ENCODE data around the gene CMC2. TPM values are rescaled to one million over a fixed set of nuclear protein-coding genes. Genes with fewer than 3 reads are reported as not detected.

The CMC2 gene
- total RNA-seq, 2 experiments from 2014 or later, result 89.1 to 99.8 TPM

DNA sequence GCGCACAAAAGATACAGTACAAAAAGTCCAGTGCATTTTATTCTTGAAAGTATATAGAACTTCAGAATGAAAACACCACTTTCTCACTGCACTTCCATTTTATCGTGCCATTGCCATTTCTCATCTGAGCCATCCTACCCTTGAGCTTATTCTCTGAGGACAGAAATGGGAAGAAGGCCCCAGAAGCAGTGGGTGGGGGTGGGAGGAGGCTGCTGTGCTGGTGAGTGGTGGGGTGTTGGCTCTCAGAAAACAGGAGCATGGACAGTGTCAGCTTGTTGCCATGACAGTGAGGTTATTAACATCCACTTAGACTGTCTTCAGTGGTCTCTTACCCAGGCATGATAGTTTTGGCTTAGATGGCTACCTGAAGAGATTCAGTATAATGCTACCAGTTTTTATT lies 33.4 kb upstream of the CMC2 start:
- ChIA-PET POLR2A (no interaction called here), CTCF (ENCODE audit: unreplicated experiment) (interaction anchor here (0.6 kb wide), 1 partner anchor 518 kb away, joined by 5 read pairs; no protein-coding TSS in a partner anchor)
- intact Hi-C loops (cut with micrococcal nuclease; ENCODE audit: unreplicated experiment), result no loop called here
- TF ChIP-seq, protein P1, sequence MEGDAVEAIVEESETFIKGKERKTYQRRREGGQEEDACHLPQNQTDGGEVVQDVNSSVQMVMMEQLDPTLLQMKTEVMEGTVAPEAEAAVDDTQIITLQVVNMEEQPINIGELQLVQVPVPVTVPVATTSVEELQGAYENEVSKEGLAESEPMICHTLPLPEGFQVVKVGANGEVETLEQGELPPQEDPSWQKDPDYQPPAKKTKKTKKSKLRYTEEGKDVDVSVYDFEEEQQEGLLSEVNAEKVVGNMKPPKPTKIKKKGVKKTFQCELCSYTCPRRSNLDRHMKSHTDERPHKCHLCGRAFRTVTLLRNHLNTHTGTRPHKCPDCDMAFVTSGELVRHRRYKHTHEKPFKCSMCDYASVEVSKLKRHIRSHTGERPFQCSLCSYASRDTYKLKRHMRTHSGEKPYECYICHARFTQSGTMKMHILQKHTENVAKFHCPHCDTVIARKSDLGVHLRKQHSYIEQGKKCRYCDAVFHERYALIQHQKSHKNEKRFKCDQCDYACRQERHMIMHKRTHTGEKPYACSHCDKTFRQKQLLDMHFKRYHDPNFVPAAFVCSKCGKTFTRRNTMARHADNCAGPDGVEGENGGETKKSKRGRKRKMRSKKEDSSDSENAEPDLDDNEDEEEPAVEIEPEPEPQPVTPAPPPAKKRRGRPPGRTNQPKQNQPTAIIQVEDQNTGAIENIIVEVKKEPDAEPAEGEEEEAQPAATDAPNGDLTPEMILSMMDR (conservative IDR thresholded peaks at IDR 0.05; ENCODE audit: low read length), result no peak
- TF ChIP-seq EZH2phosphoT487 (IDR thresholded peaks at IDR 0.05; ENCODE audit: borderline replicate concordance, low read depth, low read length), result no peak
- Histone ChIP-seq H3K4me2 (ENCODE audit: low read length) (no peak overlapping the region), H3K79me2 (ENCODE audit: insufficient read depth, low read depth, low read length) (peaks cover 18% of the 10 kb centered on the region; the same call in 1 of the 2 replicates), H3K9me3 (ENCODE audit: low read length) (no peaks in the 10 kb centered on the region), H3K4me3 (ENCODE audit: low read depth, low read length, poor library complexity, severe bottlenecking) (no peak overlapping the region), H2AFZ (ENCODE audit: low read length) (no peak overlapping the region), H3K27ac (ENCODE audit: low read depth, low read length, poor library complexity, severe bottlenecking) (no peak overlapping the region), H3K9me2 (ENCODE audit: insufficient read depth, low read length) (no peaks in the 10 kb centered on the region), H3K4me1 (ENCODE audit: insufficient read depth, low read length, poor library complexity, severe bottlenecking) (peaks cover 13% of the 10 kb centered on the region), H3K36me3 (ENCODE audit: insufficient read depth, low read length) (peaks cover 53% of the 10 kb centered on the region), H4K20me1 (ENCODE audit: insufficient read depth, low read length) (no peaks in the 10 kb centered on the region)
- no TSS peak for BruUV-seq (replicated peaks)
- DNase-seq (ENCODE audit: low spot score), result no peak

DNA sequence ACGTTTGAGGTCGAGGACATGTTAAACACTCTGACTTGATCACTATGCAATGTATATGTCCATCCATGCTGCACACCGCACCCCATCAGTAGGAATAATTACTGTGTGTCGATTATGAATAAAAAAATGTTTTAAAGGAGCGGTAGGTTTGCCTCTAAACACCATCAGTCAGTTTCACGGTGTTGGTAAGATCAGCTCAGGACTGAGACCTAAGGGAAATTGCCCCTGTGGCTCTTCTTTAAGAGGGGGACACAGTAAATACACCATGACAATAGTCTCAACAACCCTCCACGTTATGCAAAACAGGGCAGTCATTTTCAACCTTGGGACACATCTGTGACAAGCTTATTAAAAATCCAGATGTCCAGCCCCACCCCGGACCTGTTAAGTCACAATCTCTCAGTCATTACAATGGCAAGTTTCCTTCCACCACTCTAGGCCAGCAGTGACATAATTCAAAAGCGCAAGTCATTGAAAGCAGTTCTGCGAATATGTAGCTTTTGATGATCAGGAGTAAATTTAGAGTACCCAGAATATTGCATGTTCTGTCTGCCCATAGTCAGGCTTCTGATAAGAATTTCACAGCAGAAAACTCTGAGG lies 30.2 kb upstream of the CMC2 start:
- Histone ChIP-seq H3K4me1 (ENCODE audit: insufficient read depth, low read length, poor library complexity, severe bottlenecking) (peaks cover 13% of the 10 kb centered on the region), H2AFZ (ENCODE audit: low read length) (peak overlapping the region; percentile 74; the same call in 1 of the 2 replicates), H3K9me2 (ENCODE audit: insufficient read depth, low read length) (no peaks in the 10 kb centered on the region), H3K4me3 (ENCODE audit: low read depth, low read length, poor library complexity, severe bottlenecking) (peak overlapping the region; percentile 76), H3K4me2 (ENCODE audit: low read length) (peak overlapping the region; percentile 92), H3K9me3 (ENCODE audit: low read length) (no peaks in the 10 kb centered on the region), H3K36me3 (ENCODE audit: insufficient read depth, low read length) (peaks cover 34% of the 10 kb centered on the region; the same call in 1 of the 2 replicates), H3K79me2 (ENCODE audit: insufficient read depth, low read depth, low read length) (peaks cover 18% of the 10 kb centered on the region; the same call in 1 of the 2 replicates), H3K27ac (ENCODE audit: low read depth, low read length, poor library complexity, severe bottlenecking) (peak overlapping the region; percentile 15), H4K20me1 (ENCODE audit: insufficient read depth, low read length) (no peaks in the 10 kb centered on the region)
- intact Hi-C loops (cut with micrococcal nuclease; ENCODE audit: unreplicated experiment), result loop anchor here (2.0 to 10.0 kb wide), 3 partner anchors 40 to 700 kb away; partner anchors contain the start of gene C16orf46
- CTCF ChIA-PET (ENCODE audit: unreplicated experiment), result no interaction called here
- TSS peak; percentile 48 for BruUV-seq (replicated peaks)
- POLR2A ChIA-PET, result interaction anchor here (0.6 to 2.0 kb wide), 4 partner anchors 35 to 42 kb away, joined by 3 to 10 read pairs (median 4); partner anchors contain the start of gene C16orf46
- TF ChIP-seq, protein P1 (conservative IDR thresholded peaks at IDR 0.05; ENCODE audit: low read length), result no peak
- no peak for TF ChIP-seq EZH2phosphoT487 (IDR thresholded peaks at IDR 0.05; ENCODE audit: borderline replicate concordance, low read depth, low read length)
- DNase-seq (ENCODE audit: low spot score), result peak; percentile 43

All from OCI-LY7 (cell line).